PC-3 (cell line): ENCODE results near the gene IQCN. TPM values are rescaled to one million over a fixed set of nuclear protein-coding genes. Genes with fewer than 3 reads are reported as not detected.

Source experiments
- ATAC-seq: fragments of 200-7000 bp; cut with Tn5 transposase; 2 replicates; pipeline ENCODE4 v1.9.1; 2020; ENCODE audit warnings: mild to moderate bottlenecking, moderate library complexity
- BruUV-seq: library from RNA; stranded (reverse); fragments of 400-500 nt; replicated peaks from 2 replicates; lab custom pipeline; 2021; lab: Mats Ljungman, UMichigan
- CTCF ChIA-PET: fragments of 300-600 bp; sonication (Branson Sonifier 250); formaldehyde crosslinking; loops from one replicate; lab custom pipeline; 2022; ENCODE audit warnings: antibody characterized with exemption; lab: Charles Lee
- POLR2A ChIA-PET: fragments of 300-600 bp; sonication (Branson Sonifier 250); formaldehyde crosslinking; loops from one replicate; lab custom pipeline; 2022; ENCODE audit warnings: antibody characterized with exemption; ENCODE audit not compliant: unreplicated experiment; lab: Charles Lee
- DNase-seq: peaks from one replicate; pipeline ENCODE4 v3.0.0-alpha.2; 2015
- H2AFZ ChIP-seq: fragments of 300-600 bp; sonication (generic); 2 replicates; pipeline ENCODE4 v1.6.0; 2016; ENCODE audit warnings: antibody characterized with exemption, low read length
- H3F3A ChIP-seq: fragments of 300-600 bp; sonication (generic); one replicate; pipeline ENCODE4 v1.6.0; 2017; ENCODE audit warnings: antibody characterized with exemption, low read length, control low read depth, mild to moderate bottlenecking; ENCODE audit not compliant: unreplicated experiment
- H3K27ac ChIP-seq: fragments of 300-600 bp; sonication (generic); 2 replicates; pipeline ENCODE4 v1.5.1; 2016; ENCODE audit warnings: mild to moderate bottlenecking, low read length
- H3K27me3 ChIP-seq: fragments of 300-600 bp; sonication (generic); 2 replicates; pipeline ENCODE4 v1.6.1; 2016; ENCODE audit warnings: low read length, mixed read lengths
- H3K36me3 ChIP-seq: fragments of 300-600 bp; sonication (generic); 2 replicates; pipeline ENCODE4 v1.6.1; 2016; ENCODE audit warnings: low read depth, mixed run types, low read length, mixed read lengths
- H3K4me1 ChIP-seq: fragments of 300-600 bp; sonication (generic); 2 replicates; pipeline ENCODE4 v1.5.1; 2016; ENCODE audit warnings: low read length; ENCODE audit not compliant: insufficient read depth
- H3K4me2 ChIP-seq: fragments of 300-600 bp; sonication (generic); 2 replicates; pipeline ENCODE4 v1.6.0; 2016; ENCODE audit warnings: low read length
- H3K4me3 ChIP-seq: fragments of 300-600 bp; sonication (generic); 2 replicates; pipeline ENCODE4 v1.5.1; 2016; ENCODE audit warnings: mild to moderate bottlenecking, low read length, mixed read lengths
- H3K79me2 ChIP-seq: fragments of 300-600 bp; sonication (generic); 2 replicates; pipeline ENCODE4 v1.6.1; 2017; ENCODE audit warnings: low read length, mixed read lengths
- H3K9ac ChIP-seq: fragments of 300-600 bp; sonication (generic); 2 replicates; pipeline ENCODE4 v1.6.0; 2016; ENCODE audit warnings: mild to moderate bottlenecking, low read length
- H3K9me2 ChIP-seq: fragments of 300-600 bp; sonication (generic); replicated peaks from 2 replicates; pipeline ENCODE4 v1.6.1; 2016; ENCODE audit warnings: mixed run types, low read length, mixed read lengths
- H3K9me3 ChIP-seq: fragments of 300-600 bp; sonication (generic); 2 replicates; pipeline ENCODE4 v1.6.1; 2016; ENCODE audit warnings: low read length, mixed read lengths
- H4K20me1 ChIP-seq: fragments of 300-600 bp; sonication (generic); 2 replicates; pipeline ENCODE4 v1.6.1; 2016; ENCODE audit warnings: low read length, mixed read lengths
- CTCF ChIP-seq: fragments of 300-600 bp; sonication (generic); conservative IDR thresholded peaks from 2 replicates; pipeline ENCODE4 v1.5.1; 2017; ENCODE audit warnings: antibody characterized with exemption, low read depth, mild to moderate bottlenecking, low read length
- EZH2 ChIP-seq: fragments of 300-600 bp; sonication (generic); IDR thresholded peaks from one replicate; pipeline ENCODE4 v1.6.1; 2017; ENCODE audit warnings: antibody characterized with exemption, mild to moderate bottlenecking, low read length; ENCODE audit not compliant: unreplicated experiment
- EZH2phosphoT487 ChIP-seq: fragments of 300-600 bp; sonication (generic); IDR thresholded peaks from 2 replicates; pipeline ENCODE4 v1.6.1; 2018; ENCODE audit warnings: mild to moderate bottlenecking, antibody characterized with exemption, low read length, borderline replicate concordance
- intact Hi-C: fragments of 100-400 bp; cut with micrococcal nuclease; formaldehyde crosslinking; loops from 2 replicates; pipeline ENCODE4 v1.9.0; 2023
- total RNA-seq: library from RNA; depleted of rRNA; stranded (reverse); fragments of >200 nt; gene quantifications from 2 replicates; pipeline ENCODE4 v1.2.3, GENCODE V29; 2014

IQCN gene
- total RNA-seq, 1 experiment from 2014 or later, result 0.33 TPM

- ATAC-seq (no peak), DNase-seq (peak; percentile 61)
- Histone ChIP-seq H3K9me2 (no peaks in the 10 kb centered on the region), H3K4me1 (peaks cover 17% of the 10 kb centered on the region), H4K20me1 (no peaks in the 10 kb centered on the region), H3K4me2 (no peak overlapping the region), H3K36me3 (no peaks in the 10 kb centered on the region), H3F3A (no peaks in the 10 kb centered on the region), H3K4me3 (no peak overlapping the region), H3K9me3 (no peaks in the 10 kb centered on the region), H3K9ac (no peak overlapping the region), H3K27ac (no peak overlapping the region), H2AFZ (no peak overlapping the region), H3K79me2 (no peaks in the 10 kb centered on the region), H3K27me3 (no peaks in the 10 kb centered on the region)
- BruUV-seq, result no TSS peak
- ChIA-PET CTCF (no interaction called here), POLR2A (no interaction called here)
- no peak for TF ChIP-seq EZH2
- TF ChIP-seq EZH2phosphoT487, result no peak
- TF ChIP-seq CTCF, result no peak
- intact Hi-C loops, result no loop called here
Measured at GRCh38 chr19:18294467-18294864, 20.2 kb upstream of the IQCN start.

GRCh38 chr19:18293642-18294466 is 19.6 kb upstream of the IQCN start:
- BruUV-seq, result no TSS peak
- no peaks in the 10 kb centered on the region for H3K36me3 ChIP-seq
- H3K4me2 ChIP-seq, result no peak overlapping the region
- DNase-seq (no peak), ATAC-seq (no peak)
- no peaks in the 10 kb centered on the region for H3K27me3 ChIP-seq
- no peaks in the 10 kb centered on the region for H3K9me3 ChIP-seq
- H2AFZ ChIP-seq, result no peak overlapping the region
- ChIA-PET CTCF (interaction anchor here (1.2 kb wide), 1 partner anchor 35 kb away, joined by 10 read pairs; no protein-coding TSS in a partner anchor), POLR2A (no interaction called here)
- peaks cover 17% of the 10 kb centered on the region for H3K4me1 ChIP-seq
- H4K20me1 ChIP-seq, result no peaks in the 10 kb centered on the region
- no peak overlapping the region for H3K9ac ChIP-seq
- H3K4me3 ChIP-seq, result no peak overlapping the region
- no peaks in the 10 kb centered on the region for H3K9me2 ChIP-seq
- intact Hi-C loops, result no loop called here
- no peaks in the 10 kb centered on the region for H3F3A ChIP-seq
- H3K27ac ChIP-seq, result no peak overlapping the region
- no peaks in the 10 kb centered on the region for H3K79me2 ChIP-seq
- no peak for TF ChIP-seq CTCF
- no peak for TF ChIP-seq EZH2phosphoT487
- TF ChIP-seq EZH2, result no peak
